GM18526 (cell line): ENCODE measurements around the gene KCTD5.

Experiments
- POLR2A ChIP-seq: IDR thresholded peaks from 3 replicates; pipeline ENCODE4 v1.6.1; 2011; ENCODE audit not compliant: insufficient read length; ENCODE audit errors: extremely low read depth

KCTD5 gene

DNA sequence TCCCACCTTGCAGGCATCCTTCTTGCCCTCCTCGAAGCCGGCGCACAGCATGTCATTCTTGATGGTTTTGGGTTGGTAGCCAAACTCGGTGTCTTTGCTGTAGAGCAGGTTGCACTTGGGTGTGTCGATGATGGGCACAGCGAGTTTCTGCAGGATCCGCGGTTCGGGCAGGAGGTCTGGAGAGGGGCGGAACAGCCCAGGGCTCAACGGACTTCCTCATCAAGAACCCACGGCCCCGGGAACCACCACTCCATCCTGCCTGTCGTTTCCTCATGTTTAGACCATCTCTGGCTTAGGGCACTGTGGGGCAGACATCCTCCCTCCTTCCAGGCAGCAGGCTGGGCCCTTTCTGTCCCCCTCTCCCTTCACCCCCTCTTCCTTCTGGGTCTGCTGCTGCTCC, 31.2 kb downstream of the KCTD5 start:
- no peak for TF ChIP-seq POLR2A

DNA sequence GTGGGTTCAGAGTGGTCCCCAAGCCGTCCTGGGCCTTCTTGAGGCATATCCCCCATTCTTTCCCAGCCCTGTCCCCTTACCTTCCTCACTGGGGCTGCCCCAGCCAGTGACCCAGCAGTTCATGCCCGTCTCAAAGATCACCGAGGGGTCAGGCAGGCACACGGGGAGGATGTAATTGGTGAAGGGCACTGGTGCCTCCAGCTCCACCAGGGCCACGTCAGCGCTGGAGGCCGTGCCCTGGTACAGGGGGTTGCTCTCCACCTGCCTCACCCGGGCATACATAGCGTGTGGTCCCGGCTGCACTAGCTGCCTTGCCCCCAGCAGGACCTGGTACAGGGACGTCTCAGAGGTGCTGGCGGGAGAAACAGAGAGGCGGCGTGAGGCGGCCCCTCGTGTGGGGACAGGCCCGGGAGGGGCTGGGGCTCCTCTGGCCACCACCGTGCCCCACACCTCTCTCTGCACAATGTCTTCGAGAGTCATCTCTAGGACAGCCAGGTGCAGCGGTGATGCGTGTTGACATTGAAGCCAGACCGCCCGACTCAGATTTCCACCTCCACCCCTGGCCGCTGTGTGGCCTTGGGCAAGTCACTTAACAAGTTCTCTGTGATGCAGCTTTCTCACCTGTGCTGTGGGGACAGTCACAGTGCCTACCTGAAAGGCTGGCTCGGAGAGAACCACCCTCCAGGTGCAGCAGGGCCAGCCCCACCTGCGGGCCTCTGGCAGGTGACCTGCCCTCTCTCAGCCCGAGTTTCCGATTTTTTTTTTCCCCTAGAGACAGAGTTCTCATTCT, 31.9 kb downstream of the KCTD5 start:
- TF ChIP-seq POLR2A = no peak

DNA sequence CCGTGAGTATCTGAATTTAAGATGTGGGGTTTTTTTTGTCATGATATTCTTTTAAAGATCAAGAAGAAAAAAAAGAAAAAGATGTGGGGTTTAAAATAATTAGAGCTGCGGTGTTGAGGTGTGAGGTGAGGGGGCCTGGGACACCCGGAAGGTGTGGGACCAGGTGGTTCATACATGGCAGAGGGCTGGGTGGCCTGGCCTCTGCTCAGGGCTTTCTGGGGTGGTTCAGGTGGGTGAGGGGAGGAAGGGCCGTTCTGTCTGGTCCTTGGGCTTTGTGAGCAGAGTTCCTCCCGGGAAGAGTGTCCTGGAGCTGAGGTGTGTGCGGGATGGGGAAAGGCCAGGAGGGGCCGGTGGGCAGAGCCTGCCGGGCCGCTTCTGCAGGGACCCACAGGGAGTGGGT, 32.7 kb downstream of the KCTD5 start:
- TF ChIP-seq POLR2A = no peak

DNA sequence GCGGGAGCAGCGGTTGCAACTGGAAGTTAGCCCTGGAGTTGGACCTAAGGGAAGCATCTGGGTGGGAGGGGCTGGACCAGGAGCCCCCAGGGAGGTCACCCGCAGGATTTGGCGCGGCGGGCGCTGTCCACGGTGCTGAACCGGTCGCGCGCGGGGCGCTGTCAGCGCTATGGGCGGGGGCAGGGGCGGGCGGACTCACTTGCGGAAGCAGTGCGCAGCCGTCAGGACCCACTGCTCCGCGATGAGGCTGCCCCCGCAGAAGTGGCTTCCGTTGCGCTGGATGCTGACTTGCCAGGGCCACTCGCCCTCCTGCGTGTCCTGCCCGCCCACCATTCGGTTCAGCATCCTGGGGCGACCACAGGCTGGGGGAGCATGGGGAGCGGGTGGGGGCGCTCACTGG, 33.2 kb downstream of the KCTD5 start:
- no peak for TF ChIP-seq POLR2A

DNA sequence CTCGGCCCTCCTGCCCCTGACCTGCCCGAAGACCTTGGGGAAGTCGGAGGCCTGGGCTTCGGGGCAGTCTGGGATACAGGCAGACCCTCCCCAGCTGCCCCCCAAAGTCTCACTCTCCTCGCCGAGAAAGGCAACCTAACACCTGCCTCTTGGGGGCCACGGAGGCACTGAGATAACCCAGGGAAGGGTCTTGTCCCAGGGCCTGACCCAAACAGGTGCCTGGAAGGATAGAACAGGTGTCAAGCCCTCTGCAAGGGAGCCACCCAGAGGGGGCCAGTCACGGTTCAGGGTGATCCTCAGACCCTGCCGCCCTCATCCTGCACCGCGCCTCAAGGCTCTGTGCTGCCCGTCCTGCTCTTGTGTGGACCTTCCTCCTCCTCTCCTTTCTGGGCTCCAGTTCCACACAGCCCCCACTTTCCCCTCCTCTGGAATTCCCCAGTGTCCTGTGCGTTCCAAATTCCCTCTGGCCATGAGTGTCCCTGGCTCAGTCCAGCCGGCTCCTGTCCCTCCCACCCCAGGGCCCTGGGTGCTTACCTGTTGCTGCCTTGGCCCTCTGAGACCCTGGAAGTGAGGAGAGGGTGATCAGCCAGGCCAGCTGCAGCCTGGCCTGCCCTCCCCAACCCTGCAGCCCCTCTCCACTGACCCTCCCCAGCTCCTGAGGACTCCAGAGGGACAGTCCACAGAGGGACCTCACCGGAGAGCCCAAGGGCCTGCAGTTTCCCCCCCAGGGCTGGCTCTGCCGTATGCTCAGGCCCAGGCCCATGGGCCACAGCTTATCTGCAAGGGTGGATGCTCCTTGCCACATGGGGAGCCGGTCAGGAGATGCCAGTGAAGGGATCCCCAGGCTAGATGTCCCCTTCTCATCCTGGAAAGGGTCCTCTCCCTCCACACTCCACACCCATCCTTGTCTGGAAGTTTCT, 33.9 kb downstream of the KCTD5 start:
- TF ChIP-seq POLR2A = no peak

DNA sequence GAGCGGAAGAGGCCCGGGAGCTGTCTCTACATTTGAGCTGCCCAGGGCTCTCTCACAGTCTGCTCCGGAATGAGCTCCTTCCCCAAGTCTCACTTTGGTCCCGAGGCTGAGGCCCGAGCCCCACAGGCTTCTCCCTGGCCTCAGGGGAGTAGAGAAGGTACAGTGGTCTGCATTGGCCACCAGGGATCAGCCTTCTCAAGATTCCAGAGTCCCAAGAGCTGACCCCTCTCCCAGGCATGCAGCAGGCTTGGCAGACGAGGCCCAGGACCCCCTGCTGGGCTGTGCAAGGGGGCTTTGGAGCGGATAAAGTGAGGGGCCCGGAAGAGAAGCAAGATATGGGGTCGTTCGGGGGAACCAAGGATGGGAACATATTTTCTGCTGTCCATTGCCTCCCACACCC, 34.6 kb downstream of the KCTD5 start:
- TF ChIP-seq POLR2A = no peak

DNA sequence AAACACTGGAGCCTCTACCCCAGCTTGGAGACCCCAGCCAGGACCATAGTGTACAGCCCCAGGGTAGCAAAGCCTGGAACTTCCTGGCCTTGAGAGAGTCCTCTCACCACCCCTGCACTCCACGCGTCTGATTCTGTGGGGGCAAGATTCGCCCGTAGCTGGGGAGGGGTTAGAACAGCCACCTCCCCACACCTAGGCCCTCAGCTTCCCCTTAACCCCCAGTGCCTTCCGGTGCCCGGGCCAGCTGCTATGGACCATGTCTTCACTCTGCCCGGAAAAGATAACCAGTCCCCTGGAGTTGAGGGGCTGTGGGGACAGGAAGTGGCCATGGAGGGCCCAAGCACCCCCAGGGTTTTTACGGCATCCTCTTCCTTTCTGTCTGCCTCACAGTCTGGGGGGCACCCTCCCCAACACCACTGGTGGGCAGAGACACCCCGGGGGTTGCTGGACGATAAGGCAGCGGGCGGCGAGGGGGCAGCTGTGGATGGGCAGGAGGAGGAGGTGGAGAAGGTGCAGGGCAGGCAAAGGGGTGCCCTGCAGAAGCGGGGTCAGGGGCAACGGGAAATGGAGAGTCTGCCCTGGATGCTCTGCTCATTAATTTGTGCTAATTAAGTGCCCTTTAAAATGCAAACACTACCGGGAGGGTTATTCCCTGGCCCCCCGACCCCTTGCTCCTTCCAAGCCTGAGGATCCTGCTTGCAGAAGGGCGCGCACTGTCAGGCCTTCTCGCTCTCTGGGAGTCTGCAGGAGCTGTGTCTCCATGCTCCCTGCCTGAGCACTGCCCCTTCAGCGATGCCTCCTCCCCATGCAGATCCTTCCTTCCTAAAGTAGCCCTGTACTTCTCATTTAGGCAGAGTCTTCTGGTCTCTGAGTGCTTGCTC, 35.3 kb downstream of the KCTD5 start:
- no peak for TF ChIP-seq POLR2A

DNA sequence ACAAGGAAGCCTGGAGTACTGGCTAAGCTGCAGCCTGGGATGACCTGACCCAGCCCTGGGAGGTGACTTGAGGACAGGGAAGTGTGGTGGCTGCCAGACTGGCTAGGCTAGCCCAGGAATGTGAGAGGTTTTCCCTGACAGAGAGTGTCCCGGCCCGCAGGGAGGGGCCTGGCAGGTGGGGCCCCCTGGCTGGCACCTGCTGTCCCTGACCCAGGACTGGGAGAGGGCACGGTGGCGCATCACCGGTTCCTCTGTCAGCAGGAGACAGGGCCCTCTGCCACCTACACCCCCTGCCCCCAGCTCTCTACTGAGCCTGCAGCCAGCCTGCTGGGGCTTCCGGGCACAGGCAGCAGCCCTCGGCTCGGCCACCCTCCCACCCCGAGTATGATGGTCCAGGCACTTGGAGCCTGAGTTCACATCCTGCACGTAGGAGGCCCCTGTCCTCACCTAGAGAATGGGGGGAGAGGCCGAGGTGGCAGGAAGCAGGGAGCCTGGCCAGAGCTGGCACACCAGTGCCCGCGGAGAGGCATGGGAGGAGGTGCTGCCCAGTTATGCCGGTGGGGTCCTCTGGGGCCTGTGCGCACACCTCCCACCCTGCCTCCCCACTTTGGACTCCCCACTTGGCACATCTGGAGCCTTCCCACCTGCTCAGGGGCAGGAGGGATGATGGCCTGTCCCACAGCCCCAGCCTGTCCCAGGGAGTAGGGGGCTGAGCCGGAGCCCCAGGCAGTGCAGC, 37.2 kb downstream of the KCTD5 start:
- no peak for TF ChIP-seq POLR2A

DNA sequence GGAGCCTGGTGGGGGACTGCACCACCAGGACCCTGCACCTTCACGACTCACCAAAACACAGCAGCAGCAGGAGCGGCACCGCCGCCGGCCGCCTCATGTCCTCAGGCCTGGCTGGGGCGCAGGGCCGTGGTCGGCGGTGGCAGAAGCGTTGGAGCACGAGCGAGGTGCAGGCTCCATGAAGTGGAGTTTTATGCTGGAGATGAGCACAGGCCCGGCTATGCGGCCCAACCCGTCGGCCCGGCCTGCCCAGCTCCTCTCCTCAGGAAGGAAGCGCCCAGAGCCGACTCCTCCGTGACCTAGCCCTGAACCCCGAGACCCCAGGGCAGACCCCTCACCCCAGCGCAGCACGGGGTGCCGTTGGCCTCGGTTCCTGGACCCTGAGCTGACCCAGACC, 37.7 kb downstream of the KCTD5 start, which contains the start of gene PRSS27:
Gene PRSS27, minus strand, starts transcription at position 161 of the 394 bp plus-strand sequence. Its CDS starts 64 bp downstream, at position 97.
- no peak for TF ChIP-seq POLR2A

DNA sequence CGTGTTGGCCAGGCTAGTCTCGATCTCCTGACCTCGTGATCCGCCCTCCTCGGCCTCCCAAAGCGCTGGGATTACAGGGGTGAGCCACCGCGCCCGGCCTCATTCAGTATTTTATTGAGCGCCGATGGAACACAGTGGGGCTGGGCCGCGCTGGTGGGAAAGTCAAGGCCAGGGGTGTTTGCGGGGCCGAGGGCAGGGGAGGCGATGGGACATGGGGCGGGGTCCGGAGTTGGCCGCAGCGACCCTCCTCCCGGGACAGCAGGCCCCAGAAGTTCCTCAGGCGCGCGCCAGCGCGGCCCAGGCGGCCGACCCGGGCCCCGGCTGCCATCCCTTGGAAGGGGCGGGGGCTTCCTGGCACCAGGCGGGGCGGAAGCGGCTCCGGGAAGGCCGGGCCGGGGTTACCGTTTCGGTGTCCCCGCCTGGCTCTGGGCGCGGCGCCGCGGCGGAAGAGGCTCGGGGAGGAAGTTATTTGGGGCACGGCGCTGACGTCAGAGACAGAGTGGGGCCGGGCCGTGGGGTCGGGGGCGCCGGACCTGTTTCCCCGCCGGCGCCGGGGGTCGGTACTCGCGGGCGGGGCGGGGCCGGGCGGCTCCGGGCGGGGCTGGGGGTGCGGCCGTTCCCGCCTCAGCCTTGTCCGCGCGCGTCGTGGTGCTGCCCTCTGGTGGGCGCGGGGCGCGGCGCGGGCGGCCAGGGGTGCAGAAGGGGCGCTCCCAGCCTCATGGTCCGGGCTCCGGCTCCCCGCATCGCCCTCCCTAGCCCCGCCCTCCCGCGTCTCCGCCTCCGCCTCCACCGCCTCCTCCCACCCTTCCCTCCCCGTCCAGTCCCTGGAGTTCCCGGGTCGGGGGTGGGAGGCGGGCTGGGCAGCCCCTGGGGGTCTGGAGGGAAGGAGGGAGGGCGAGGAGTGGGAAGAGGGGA, 38.7 kb downstream of the KCTD5 start:
- peak; percentile 69 for TF ChIP-seq POLR2A

DNA sequence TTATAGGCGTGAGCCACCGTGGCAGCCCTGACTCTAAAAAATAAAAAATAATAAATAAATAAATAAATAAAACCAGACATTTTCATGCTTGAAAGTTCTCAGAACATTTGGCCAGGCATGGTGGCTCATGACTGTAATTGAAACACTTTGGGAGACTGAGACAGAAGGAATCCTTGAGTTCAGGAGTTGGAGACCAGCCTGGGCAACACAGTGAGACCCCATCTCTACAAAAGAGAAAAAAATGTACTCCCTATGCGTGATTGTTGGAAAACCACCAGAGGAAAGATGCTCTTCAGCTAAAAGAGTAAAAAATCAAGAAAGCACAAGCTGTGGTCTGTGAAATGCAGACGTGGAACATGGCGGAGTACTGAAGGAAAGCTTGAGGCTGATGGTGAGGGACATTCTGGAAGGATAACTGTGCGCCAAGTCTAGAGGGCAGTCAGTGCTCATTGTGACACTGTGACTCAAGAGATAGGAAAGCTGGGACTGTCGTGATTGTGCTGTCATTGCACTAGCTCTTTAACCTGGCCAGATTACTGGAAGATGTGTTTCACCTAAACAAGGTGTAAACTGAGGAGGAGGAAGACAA, 41.9 kb downstream of the KCTD5 start:
- no peak for TF ChIP-seq POLR2A

DNA sequence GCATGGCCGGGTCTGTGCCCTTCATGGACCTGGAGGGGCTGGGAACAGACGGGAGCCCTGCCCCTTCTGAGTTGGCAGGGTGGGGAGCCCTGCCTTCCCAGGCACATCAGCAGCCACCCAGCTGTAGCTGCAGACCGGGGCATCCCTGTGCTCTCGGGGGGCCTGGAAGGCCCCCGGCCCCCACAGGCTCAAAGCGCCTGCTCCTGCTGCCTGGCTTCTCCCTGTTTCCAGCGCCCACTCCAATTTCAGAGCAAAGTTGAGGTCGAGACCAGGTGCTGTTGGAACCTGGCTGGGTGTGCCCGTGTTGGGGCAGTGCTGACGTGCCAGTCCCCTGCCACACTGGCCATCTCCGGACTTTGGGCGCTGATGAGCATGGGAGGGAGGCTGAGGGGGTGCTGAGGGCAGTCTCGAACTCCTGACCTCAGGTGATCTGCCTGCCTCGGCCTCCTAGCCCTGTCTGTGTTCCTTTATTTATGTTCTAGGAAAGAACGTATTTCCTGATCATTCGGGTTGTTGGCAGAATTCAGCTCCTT, 42.6 kb downstream of the KCTD5 start:
- TF ChIP-seq POLR2A = no peak

DNA sequence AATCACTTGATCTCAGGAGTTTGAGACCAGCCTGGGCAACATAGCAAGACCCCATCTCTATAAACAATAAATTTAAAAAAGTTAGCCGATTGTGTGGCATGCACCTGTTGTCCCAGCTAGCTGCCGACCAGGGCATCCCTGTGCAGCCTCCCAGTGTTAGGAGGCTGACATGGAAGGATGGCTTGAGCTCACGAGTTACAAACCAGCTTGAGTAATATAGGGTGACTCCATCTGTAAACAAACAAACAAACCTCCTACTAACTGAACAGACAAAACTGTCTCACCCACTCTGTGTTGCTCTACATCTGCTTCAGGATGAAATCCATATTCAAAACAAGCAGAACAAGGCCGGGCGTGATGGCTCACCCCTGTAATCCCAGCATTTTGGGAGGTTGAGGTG, 44.6 kb downstream of the KCTD5 start:
- no peak for TF ChIP-seq POLR2A

DNA sequence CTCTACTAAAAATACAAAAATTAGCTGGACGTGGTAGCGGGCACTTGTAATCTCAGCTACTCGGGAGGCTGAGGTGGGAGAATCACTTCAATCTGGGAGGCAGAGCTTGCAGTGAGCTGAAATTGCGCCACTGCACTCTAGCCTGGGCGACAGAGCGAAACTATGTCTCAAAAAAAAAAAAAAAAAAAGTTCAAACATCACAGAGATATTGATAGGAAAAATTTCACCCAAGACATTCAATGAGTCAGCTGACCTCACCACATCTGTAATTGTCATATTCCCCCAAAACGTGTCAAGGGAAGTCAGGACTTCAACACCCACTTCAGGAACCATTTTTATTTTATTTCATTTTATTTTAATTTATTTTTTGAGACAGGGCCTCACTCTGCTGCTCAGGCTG, 45.7 kb downstream of the KCTD5 start:
- no peak for TF ChIP-seq POLR2A
